Germinal center (tissue), 1 donor: ENCODE data around the gene MAGI3.
A peak's percentile ranks its signal among the peaks of the same experiment; 100 is the strongest.

Experiments
- DNase-seq: peaks from one replicate; pipeline ENCODE4 v3.0.0; 2012; ENCODE audit warnings: mixed read lengths, low spot score

Gene MAGI3

DNA sequence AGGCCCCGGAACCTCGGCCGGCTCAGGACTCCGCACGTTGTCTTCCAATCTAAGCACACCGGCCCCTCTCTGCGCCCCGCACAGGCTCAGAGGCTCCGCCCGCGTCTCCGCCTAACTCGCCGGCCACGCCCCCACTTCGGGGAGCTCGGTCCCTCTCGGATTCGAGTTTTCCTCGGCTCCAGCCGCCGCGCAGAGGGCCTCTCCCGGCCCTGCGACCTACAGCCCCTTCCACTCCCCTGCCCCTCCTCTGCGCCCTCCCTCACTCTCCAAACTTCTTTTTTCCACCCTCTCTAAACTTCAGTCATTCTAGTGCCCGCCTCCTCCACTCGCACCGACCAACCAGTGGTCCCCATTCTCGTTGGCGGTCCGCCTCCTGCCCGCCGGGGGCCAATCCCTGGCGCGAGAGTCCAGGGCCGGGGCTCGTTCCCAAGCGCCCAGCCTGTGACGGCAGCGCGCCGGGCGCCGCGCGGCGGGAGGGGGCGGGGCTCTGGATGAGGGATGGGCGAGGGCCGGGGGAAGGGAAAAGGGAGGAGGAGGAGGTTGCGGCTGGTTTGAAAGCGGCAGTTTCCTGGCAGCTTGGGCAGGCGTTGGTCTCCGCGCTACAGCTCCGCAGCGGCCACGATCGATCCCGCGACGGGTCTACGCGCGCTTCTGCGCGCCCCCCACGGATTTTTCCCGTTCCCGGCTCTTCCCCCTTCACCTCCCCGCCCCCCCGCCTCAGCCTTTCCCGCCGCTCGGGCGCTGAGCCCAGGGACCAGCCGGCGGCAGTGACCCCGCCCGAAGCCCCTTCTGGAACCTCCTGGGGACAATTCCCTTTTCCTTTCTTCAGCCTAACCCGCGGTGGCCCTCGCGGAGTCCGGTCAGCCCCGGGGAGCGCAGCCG is at the start of gene MAGI3:
Gene MAGI3, plus strand, starts transcription at position 563 of the 882 bp plus-strand sequence. CDS start 519 bp downstream, outside the sequence.
- peak; percentile 93 for DNase-seq

DNA sequence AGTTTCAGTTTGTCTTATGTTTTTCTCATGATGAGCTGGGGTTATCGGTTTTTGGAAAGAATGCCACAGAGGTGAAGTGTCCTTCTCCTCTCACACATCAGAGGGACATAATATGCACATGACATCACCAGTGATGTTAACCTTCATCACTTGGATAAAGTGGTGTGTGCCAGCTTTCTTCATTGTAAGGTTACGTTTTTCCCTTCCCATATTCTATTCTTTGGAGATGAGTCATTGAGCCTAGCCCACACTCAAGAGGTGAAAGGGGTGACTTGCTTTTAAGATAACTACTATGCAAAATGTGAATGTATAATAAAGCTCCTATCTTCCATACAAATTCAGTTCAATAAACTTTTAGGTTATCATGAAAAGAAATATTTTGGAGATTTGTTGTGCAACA is 36.7 kb upstream of the MAGI3 start:
- no peak for DNase-seq

GRCh38 chr1:113363935-113364334 is 26.4 kb upstream of the MAGI3 start:
- no peak for DNase-seq

GRCh38 chr1:113369040-113369439 is 21.3 kb upstream of the MAGI3 start:
- no peak for DNase-seq

DNA sequence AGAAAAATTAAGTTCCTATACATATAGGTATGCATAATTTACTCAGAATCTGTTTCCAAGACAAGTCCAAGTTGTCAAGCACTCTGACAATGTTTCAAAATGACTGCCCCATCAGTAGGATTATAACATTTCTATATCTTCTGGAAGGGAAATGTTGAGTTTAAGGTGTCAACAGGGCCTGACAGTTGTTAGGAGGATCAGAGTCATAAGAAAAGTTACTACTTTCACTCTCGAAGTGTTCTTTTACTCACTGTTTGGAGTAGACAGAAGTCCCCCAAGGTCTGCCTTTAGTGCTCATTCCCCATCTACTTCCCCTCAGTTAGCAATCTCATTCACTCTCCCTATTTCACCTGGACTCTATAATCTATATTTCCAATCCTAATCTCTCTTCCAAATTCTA is 20.6 kb upstream of the MAGI3 start:
- DNase-seq = no peak

DNA sequence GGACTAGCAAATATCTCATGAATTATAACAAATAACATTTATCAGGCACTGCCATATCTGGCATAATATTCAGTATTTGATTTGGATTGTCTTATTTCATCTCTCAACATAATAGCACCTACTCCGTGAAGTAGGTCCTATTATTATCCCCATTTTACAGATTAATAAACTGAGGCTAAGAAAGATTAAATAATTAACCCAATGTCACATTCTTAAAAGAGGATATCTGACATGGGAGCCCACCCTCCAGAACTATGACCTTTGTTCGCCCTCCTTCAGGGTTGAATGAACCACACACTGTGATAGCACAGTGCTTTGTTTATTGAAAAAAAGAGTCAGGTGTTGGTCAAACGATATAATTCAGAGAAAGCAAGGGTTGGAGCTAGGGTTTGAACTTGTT is 19.4 kb upstream of the MAGI3 start:
- no peak for DNase-seq

DNA sequence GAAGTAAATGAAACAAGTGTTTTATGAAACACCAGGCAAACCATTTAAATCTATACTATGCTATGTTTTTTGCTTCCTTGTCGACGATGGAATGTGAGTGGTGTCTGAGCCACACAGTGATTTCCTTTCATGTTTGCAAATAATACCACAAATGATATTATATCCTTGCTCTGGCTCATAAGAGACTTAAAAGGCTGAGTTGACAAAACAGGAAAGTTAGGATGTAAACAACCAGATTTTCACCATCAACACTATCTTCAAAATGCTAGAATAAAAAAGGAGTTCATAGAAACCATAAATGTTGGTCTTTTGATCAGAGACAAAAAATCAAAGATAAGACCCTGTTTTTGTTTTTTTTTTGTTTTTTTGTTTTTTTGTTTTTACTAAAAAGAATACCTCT is 17.8 kb upstream of the MAGI3 start:
- no peak for DNase-seq

GRCh38 chr1:113373644-113374043 is 16.7 kb upstream of the MAGI3 start:
- DNase-seq = no peak

DNA sequence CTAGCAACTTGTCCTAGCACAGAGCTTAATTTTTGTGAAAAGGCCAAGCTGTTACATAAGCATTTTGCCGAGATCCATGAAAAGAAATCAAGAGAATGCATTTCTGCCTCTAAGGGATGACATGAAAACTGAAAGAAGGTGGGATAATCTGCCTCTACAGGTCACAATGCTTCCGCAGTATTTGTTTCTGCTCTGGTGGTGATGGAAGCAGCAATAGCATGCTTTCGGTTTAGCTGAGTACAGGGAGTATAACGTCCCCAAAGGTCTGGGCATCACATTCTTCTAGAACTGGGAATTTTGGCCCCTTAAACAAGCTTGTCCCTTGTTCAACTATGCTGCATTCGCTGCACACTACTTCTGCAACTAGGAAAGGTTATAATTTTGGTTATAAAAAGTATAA is 14.4 kb upstream of the MAGI3 start:
- no peak for DNase-seq

DNA sequence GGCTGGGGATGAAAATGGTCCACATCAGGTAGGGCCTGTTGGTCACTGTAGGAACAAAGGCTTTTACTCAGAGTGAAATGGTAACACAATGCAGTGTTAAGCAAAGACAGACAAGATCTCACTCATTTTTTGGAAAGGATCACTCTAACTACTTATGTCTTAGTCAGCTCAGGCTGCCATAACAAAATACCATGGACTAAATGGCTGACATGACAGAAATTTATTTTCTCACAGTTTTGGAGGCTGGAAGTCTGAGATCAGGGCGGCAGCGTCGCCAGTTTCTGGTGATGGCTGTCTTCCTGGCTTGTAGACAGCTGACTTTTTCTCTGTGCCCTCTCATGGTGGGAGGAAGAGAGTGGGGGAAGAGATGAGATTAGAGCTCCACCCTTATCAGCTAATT is 10.2 kb upstream of the MAGI3 start:
- no peak for DNase-seq

DNA sequence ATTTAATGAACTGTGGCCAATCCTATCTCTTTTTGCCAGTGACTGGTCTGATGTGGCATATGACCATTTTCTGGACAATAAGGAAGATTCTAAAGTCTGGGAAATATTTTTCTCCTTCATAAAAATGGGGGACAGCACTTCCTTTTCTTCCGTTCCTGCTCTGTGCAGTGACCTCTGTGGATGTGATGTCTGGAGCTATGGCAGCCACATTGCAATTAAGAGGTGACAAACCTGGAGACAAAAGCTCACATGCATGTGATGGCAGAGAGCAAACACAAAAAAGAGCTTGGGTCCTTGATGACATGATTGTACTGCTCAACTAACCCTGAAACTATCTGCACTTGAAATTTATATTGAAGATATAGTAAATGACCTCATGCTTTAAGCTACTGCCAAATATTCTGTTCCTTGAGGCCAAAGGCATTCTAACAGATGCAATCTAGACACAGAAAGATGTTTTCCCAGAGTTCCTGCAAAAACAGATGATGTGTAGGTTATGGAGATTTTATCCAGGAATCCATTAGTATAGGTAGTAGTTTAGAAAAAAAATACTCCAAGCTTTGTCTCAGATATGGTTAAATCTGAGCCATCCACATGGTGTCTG is 2.2 kb upstream of the MAGI3 start:
- DNase-seq = no peak

DNA sequence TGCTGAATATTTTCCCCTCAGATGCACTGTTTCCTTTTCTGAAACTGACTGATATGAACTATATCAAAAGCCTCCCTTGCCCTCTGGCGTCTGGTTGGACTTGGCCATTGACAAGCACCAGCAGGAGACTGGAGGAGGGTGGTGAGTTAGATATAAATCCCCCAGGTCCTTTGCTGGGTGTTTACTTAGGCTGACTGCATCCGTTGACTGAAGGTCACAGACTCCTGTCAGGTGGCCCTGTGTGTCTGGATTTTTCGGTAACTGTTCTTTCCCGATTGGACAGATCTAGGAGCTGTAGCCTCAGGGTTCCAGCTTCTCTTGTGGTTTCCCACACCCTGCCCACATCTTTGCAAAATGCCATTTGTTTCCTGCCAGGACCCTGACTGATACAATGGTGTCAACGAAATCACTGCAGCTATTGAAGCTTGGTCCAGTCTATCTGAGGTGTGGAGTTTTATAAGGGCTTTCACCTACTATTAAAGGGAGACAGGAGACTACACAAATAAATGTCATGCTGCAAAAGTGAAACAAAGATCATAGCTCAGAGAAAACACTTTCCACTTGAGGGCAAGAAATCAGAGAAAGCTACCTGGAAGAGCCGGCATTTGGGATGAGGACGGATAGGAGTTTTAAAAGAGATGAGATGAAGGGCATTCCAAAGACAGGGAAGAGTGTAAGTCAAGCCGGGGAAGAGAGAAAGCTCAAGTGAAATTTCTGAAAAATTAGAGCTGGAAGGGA is 1.5 kb upstream of the MAGI3 start:
- no peak for DNase-seq

DNA sequence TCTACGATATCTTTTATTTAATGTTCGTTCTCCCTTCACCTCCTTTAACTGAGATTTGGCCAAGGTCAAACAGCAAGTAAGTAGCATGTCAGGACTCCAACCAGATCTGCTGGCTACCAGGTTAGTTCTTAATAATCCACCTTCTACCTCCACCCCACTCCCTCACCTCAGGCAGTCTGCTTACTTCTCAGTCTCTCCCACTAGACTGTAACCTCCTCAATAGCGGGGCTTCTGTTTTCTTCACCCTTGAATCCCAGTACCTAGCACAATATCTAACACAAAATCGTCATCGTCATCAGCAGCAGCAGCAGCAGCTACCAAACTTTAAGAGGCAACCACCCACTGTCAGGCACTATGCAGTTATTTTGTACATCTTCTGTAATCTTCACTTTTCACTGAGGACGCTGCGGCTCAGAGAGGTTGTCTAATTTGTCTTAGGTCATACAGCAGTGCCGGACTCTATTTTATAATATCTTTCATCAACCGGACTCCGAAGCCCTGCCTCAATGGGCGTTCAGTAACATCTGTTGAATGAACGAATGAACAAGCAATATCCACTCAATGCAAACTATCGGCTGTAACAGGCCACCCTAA is 859 bp upstream of the MAGI3 start:
- DNase-seq = no peak

GRCh38 chr1:113390871-113391648 is 745 bp downstream of the MAGI3 start:
- DNase-seq = peak; percentile 41

DNA sequence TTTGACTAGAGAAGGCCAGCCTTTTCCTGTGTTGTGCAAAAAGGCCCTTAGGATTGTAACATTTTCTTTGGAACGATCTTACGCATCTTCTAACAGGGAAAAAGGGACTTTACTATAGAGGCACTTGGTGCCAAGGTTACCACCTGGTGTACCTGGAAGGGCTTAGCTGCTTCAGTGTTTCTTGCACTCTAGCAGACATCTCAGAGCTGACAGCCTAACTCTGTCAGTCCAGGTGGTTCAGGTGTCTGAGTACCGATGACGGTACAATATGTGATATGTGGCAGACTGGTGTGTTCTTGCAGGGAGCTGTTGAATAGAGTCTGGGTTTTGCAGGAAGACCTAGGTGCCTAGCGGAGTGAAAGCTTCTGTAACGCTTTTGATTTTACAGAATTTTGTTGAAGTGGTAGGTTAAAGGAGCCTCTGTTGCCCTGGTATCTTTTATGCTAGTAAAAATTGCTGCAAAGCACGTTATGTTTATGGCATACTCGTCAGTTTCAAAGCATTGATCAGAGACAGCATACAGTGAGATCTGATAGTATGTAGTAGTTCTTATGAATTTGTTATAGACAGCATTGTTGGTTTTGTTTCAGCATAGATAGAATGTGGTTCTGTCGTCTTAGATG is 1.4 kb downstream of the MAGI3 start:
- no peak for DNase-seq

- no peak for DNase-seq
These were observed 2.3 kb downstream of the MAGI3 start for GRCh38 chr1:113392541-113393128.

DNA sequence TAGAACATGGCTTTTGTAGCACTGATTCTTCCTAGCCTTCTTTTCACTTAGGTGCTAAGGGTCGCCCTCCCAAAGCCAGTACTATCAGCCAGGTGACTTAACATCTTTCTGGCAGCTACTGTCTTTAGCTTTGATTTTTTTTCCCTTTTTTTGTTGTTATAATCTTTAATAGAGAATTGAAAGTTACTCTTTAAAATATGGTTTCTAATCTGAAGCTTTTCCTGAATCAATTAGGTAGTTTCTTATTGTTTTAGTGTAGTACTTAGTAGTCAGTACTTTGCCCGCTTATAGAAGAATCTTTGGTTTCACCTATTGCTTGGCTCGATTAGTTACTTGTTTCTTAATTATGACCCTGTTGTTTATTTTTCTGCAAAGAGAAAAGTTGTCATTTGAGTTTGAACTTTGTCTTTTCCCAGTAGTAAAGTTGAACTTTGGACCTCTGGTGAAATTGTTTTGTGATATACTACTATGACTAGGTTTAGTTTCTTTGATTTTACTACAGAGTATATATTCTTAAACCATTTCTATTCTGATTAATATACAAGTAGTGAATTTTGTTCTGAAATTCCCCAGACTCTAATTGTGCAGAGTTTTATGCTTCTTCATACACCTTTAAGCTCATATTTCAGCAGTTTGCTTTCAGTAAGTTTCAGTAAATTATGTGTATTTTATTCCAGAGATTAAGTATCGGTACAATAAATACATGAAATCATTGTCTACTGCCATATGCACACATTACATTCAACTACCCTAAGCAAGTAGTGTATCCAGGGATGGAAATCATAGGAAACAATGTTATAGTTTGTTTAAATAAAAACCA is 3.9 kb downstream of the MAGI3 start:
- DNase-seq = no peak

DNA sequence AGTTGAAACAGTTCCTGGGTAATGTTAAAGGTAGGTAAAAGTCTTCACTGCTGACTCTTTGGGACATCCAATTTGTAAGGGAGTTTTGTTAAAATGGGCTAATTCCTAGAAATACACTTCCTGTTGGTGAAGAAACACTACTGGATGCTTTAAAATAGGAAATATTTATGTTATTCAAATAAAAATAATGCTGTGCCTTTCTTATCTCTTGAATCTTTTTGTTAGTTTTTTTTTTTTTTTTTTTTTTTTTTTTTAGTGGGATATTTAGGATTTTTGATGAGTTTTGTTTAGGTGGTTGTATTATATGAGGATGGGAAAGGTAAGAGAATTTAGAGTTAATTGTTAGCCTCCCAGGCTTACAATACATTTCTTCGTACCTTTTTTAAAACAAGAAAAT is 4.5 kb downstream of the MAGI3 start:
- DNase-seq = no peak

DNA sequence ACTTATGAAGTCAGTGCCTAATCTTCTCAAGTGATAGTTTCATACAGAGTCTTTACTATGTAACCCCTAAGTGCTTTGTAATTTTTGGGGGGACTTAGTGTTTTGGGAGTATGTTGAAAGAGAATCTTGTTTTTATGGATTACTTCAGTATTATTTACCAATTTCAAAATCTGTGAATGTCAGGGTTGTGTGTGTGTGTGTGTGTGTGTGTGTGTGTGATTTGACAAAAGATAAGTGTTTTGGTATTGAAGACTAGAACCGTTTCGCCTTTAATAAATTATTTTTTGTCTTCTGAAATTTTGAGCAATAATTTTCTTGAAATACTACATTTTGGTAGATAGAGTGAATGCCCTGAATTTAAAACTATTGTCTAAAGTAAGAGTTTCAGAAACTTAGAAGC is 5.8 kb downstream of the MAGI3 start:
- DNase-seq = no peak

GRCh38 chr1:113396585-113396984 is 6.3 kb downstream of the MAGI3 start:
- no peak for DNase-seq
